GM21528 (cell line): ENCODE results near the gene COMT.

Source experiments
- ATAC-seq: cut with Tn5 transposase; IDR thresholded peaks from one replicate; pipeline ENCODE4 v1.9.1; 2021; ENCODE audit warnings: mild to moderate bottlenecking, moderate library complexity; ENCODE audit not compliant: unreplicated experiment, low FRiP score

Gene COMT

GRCh38 chr22:19955241-19956128, 13.9 kb downstream of the COMT start:
- ATAC-seq, result no peak

DNA sequence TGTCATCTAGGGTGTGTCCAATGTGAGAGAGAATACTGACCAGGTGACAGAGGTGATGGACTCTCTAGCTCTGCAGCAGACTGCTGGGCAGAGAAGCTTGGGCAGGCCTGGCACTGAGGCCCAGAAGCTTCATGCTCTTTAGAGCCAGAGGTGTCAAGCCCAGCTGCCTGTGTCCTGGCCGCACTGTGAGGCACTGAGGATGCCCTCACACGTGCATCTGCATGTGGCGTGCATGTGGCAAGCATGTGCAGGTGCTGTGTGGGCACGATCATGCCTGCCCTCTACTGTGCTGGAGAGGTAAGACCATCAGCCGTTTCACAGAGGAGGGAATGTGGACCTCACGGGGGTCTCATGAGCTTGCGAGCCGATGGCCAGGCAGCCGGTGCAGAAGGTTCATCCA, 15.9 kb downstream of the COMT start:
- ATAC-seq, result no peak

DNA sequence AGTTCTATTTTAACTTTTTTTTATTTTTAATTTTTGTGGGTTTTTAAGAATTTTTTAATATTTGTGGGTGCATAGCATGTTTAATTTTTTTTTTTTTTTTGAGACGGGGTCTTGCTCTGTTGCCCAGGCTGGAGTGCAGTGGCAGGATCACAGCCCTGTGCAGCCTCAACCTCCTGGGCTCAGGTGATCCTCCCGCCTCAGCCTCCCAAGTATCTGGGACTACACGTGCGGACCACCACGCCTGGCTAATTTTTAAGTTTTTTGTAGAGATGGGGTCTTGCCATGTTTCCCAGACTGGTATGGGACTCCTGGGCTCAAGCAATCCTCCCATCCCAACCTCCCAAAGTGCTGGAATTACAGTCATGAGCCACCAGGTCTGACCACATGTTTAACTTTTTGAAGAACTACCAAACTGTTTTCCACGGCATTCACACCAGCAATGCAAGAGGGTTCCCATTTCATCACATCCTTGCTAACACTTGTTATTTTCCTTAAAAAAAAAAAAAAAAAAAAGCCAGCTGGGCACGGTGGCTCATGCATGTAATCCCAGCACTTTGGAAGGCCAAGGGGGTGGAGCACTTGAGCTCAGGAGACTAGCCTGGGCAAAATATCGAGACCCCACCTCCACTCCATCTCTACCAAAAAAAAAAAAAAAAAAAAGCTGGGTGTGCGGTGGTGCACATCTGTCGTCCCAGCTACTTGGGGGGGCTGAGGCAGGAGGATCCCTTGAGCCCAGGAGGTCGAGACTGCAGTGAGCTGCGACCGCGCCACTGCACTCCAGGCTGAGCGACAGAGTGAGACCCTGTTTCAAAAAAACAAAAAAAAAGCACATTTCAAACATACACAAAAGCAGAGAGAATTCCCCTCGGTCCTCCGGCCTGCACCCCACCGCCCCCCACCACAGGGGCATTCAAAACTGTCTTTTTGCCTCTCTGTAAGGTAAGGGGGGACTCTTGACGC, 16.8 kb downstream of the COMT start:
- ATAC-seq, result no peak

DNA sequence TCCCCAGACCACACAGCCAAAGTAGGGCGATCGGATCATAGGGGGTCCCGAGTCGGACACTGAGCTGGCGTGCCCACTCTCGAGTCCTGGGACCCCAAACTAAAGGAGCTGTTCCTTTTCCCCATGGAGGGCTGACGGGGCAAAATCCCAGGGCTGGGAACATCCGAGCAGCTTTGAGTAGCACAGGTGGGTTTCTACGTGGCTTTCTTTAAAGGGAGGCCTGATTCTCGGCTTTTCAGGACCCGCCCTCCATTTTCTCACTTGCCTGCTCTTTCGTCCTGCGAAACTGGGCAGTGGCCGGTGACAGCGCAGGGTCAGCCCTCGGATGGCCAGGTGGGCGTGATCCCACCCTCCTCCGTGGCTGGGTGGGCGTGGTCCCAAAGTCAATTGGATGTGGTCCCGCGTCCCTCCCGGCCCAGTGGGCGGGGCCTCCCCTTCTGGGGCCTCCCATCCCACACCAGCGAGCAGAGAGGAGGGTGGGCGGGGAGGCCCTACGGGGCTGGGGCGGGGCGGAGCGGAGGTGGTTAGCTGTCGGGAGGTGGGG, 17.5 kb downstream of the COMT start:
- ATAC-seq, result no peak

DNA sequence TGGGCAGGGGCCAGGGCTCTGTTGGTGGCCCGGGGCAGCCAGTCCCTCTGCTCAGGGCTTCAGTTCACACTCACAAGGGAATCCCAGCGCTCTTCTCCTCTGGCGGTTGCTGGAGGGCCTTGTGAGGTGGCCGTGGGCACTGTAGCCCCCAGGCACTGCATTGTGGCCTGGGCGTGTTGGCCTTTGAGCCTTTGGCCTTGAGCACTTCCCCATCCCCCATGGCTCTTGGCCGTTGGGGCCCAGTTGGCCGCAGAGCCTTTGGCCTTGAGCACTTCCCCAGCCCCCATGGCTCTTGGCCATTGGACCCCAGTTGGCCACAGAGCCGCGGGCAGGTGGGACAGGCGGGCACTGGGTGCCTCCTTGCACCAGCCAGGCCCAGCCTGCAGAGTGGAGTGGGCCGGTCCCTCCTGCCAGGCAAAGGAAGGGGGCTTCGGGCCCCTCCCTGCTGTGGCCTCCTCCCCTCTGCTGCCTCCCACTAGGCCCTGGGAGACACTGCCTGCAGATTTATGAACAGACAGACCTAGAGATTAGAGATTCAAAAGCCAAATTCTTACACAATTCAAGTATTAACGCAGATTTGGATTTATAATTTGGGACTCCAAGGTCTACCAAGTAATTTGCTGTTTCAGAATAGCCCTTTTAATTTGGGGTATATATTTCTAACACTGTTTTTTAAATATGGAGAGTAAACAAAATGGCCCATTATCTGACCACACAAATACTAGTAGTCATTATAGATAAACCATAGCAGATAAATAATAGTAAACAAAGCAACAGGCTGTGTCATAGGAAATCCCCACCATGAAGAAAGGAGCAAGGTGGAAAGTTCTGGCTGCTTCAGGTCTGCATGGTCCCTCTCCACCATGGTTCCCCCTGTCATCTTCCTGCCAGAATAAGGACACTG, 18.3 kb downstream of the COMT start:
- no peak for ATAC-seq

DNA sequence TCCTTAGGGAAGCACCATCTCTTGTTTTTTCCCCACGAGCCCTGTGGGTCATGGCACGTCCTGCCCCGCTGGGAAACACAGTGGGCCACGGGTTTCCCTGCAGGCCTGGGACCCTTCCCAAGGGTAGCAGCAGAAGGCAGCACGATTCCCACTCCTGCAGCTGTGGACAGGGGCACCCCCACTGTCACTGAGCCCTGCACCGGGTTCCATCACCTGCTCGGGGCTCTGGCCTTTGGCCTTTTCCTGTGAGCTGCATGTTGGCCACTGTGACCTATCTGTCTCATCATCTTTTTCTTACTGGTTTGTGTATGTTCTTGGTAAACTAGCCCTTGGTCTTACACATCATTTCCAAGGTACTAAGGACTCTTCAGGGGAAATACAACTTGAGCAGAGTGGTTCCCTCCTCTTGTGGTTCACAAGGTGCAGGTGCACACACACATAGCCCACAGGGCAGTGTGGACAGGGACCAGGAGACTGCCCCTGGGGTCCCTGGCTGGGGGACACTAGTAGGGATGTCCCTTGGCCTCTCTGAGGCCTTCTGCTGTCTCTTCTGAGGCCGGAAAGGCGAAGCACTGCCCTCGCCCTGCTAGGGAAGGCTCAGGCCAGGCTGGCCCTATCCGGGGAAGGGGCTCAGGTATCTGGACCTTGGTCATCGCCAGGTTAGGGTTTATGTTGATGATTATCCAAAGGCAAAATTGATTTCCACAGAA, 19.1 kb downstream of the COMT start:
- no peak for ATAC-seq

GRCh38 chr22:19961201-19961580, 19.6 kb downstream of the COMT start:
- ATAC-seq, result no peak

- no peak for ATAC-seq
These were observed 20.3 kb downstream of the COMT start for GRCh38 chr22:19961868-19962245.

DNA sequence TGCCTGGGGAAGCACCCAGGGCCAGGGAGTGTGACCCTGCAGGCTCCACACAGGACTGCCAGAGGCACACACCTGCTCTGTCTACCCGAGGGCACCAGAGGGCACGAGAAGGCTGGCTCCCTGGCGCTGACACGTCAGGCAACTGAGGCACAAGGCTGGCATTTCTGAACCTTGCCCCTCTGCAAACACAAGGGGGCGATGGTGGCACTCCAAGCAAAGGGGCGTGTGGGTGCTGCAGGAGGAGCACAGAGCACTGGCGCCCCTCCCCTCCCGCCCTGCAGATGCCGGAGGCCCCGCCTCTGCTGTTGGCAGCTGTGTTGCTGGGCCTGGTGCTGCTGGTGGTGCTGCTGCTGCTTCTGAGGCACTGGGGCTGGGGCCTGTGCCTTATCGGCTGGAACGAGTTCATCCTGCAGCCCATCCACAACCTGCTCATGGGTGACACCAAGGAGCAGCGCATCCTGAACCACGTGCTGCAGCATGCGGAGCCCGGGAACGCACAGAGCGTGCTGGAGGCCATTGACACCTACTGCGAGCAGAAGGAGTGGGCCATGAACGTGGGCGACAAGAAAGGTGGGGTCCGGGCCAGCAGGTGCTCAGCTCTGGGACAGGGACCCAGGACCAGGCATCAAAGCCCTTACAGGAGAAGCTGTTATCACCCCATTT, 20.8 kb downstream of the COMT start:
- ATAC-seq, result no peak

- ATAC-seq, result no peak
These were observed 21.6 kb downstream of the COMT start for GRCh38 chr22:19962909-19963806.

- ATAC-seq, result no peak
These were observed 22.5 kb downstream of the COMT start for GRCh38 chr22:19963863-19964642.

- ATAC-seq, result no peak
These were observed 23.3 kb downstream of the COMT start for GRCh38 chr22:19964701-19965386.

GRCh38 chr22:19965771-19966709, 24.5 kb downstream of the COMT start:
- ATAC-seq, result no peak

DNA sequence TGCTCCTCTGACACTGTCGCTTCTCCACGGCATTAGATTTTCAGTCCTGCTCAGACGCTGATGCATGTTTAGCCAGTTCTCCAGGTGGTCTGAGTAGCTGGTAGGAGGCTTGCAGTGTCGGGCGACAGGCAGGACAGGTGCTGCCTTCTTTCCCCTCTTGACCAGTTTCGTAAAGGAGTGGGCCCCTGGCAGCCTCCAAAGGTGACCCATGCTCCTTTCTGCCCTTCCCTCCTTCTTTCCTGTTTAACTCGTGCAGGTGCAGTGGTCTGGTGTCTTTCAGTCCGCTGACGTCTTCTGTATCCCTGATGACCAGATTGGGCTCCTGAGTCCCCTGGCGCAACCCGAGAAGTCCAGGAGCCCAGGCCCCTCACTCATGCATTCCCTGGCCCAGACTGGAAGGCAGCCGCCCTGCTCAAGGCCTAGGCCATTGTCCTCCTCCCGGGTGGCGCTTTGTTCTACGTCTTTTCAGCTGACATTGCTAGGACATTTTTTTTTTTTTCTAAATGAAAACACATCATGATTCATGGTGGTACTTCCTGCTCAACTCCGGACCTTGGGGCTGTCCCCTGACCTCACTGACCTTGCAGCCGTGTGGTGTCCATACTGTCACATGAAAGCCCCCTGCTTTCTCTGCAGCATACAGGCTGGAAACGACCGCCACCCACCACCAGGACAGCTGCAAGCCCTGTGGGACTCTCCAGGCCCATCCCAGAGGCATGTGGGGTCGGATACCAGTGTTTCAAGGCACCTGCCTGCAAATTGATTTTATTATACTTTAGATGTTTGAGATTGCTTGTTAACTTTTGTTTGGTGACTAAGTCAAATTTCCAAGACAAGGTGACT, 25.6 kb downstream of the COMT start:
- ATAC-seq, result no peak
